HG03439 (cell line): ENCODE measurements around the gene TRAM1L1.

ENCODE experiments used
- ATAC-seq: cut with Tn5 transposase; IDR thresholded peaks from one replicate; pipeline ENCODE4 v1.9.1; 2021; ENCODE audit warnings: mild to moderate bottlenecking, moderate library complexity; ENCODE audit not compliant: unreplicated experiment

The TRAM1L1 gene

GRCh38 chr4:117084866-117085701, at the start of gene TRAM1L1:
TRAM1L1 (minus strand) TSS chr4:117085576; CDS start chr4:117085393, 183 bp downstream.
- no peak for ATAC-seq

- no peak for ATAC-seq
Measured at GRCh38 chr4:117134386-117134785, 49.0 kb upstream of the TRAM1L1 start.

DNA sequence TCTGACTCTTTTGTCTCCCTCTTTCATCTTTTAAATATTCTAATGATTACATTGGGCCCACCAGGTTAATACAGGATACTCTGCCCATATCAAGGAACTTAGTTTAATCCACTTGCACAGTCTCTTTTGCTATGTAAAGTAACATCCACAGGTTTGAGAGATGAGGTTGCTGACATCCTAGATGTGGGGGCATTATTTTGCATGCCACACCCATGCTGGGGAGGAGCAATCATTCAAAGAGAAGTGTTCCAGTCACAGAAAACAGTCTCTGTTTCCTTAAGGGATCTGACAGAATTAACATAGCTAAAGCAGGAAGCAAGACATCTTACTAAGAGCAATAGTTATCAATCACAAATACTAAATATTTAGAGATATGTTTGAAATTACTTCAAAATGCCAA, 11.5 kb upstream of the TRAM1L1 start:
- ATAC-seq, result no peak

DNA sequence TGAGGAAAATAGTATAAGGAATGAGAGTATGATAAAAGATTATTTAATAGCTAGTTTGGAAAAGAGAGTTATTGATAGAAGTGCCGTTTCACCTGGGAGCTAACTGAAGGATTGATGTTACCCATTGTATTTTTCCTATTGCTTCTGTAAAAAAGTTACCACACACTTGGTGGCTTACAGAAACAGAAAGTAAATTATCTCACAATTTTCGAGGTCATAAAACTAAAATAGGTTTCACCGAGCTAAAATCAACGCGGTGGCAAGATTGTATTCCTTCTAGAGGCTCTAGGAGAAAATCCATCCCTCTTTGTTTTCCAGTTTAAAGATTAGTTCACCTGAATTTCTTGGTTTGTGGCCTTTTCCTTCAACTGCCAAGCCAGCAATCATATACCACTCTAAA, 11.1 kb upstream of the TRAM1L1 start:
- no peak for ATAC-seq

DNA sequence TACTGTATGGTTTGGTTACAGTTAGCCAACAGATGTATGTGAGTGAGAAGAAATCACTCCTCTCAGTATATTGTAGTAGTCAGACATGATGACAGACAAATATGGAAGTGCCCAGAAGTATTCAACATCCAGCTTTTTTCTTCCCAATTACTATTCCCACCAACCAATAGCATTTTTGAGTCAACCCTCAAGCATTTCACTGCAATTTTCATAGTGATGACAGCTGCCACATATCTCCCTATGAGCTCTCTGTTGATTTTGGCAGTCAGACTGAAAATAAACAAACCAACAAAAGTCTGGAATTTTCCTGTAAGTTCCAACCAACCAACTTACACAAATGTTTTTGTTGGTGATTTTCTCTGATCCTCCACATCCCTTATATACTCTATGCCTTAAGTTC, 8.2 kb upstream of the TRAM1L1 start:
- ATAC-seq, result no peak

- ATAC-seq, result no peak
Measured at GRCh38 chr4:117077760-117078159, 7.6 kb downstream of the TRAM1L1 start.

DNA sequence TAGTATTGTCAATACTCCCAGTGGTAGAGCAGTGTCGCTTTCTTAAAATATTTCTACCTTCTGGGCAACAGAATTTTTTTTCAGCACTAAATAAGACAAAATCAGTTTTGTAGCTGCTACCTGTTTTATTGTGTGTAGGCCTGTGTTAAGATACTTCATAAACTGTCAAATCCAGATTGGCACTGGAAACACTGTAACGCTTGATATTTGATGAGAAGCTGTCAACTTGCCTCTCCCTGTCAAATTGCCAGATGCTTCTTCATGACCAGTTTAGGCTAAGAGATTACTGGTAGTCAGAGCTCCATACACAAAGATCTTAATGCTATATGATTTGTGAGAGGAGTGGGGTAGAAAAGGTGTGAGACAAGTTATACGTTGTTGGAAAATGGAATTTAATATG, 17.3 kb downstream of the TRAM1L1 start:
- ATAC-seq, result no peak

DNA sequence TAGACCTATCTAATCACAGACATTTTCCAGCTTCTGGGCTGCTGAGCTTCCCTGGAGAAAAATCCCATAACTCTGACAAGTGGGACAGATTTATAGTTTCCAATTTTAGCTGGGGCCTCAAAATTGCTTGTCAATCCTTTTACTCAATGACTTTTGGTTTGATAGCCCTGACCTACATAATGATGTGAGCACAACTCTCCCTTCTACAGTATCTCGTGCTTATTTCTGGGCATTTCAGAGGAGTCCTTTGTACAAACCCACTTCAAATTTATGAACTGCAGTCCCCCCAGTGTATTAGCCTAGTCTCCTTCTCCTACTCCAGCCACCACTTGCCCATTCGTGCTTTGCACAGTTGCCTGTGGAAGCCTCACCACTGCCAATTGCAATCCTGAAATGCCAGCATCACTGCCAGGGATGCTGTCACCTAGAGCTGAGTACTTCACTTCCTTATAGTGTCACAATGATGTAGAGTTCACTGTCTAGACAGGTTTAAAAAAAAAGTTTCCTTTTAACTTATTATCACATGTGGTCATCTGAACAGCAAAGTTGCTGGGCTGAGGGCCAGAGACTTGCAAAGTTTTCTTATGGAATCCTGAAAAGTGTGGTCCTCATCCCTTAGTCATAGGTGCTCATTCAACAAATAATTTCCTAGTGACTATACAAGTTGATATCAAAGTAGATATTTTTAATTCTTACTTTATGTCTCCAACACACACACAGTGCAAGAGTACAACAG, 21.2 kb downstream of the TRAM1L1 start:
- no peak for ATAC-seq

DNA sequence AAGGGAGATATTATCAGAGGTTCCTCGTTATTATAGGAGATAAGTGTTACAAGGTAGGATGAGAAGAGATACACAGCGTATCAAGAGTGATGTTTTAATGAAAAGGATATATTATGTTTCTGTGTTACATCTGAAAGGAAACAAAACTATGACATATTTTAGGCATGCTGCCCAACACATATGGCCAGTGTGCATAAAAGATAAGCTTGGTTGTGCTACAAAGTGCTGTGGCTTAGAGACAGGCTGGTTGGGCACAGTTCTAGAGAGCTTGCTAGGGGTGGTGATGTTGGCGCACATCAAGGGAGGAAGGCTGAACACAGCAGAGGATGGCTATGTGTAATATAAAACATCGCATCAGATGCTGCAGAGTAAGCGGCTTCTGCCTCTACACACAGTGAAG, 42.4 kb downstream of the TRAM1L1 start:
- no peak for ATAC-seq
